Measurements from ENCODE around the gene SLC4A2.
"Not testable (repeated sequence)": the region's sequence is repeated elsewhere in the genome, so short reads cannot be mapped to it uniquely, and the experiment has no call there.

SLC4A2 gene, protein sequence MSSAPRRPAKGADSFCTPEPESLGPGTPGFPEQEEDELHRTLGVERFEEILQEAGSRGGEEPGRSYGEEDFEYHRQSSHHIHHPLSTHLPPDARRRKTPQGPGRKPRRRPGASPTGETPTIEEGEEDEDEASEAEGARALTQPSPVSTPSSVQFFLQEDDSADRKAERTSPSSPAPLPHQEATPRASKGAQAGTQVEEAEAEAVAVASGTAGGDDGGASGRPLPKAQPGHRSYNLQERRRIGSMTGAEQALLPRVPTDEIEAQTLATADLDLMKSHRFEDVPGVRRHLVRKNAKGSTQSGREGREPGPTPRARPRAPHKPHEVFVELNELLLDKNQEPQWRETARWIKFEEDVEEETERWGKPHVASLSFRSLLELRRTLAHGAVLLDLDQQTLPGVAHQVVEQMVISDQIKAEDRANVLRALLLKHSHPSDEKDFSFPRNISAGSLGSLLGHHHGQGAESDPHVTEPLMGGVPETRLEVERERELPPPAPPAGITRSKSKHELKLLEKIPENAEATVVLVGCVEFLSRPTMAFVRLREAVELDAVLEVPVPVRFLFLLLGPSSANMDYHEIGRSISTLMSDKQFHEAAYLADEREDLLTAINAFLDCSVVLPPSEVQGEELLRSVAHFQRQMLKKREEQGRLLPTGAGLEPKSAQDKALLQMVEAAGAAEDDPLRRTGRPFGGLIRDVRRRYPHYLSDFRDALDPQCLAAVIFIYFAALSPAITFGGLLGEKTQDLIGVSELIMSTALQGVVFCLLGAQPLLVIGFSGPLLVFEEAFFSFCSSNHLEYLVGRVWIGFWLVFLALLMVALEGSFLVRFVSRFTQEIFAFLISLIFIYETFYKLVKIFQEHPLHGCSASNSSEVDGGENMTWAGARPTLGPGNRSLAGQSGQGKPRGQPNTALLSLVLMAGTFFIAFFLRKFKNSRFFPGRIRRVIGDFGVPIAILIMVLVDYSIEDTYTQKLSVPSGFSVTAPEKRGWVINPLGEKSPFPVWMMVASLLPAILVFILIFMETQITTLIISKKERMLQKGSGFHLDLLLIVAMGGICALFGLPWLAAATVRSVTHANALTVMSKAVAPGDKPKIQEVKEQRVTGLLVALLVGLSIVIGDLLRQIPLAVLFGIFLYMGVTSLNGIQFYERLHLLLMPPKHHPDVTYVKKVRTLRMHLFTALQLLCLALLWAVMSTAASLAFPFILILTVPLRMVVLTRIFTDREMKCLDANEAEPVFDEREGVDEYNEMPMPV

GRCh38 chr7:151059367-151060112 is at the start of gene SLC4A2:
Gene SLC4A2, plus strand, starts transcription at chr7:151059589. Its CDS starts 2,399 bp downstream, at chr7:151061988.
- H3K9me3 Mint-ChIP-seq: no peaks in the 10 kb centered on the region
- H3K4me1 Mint-ChIP-seq (ENCODE audit: low read depth): peaks cover 32% of the 10 kb centered on the region
- H3K27me3 Mint-ChIP-seq (ENCODE audit: low read depth): no peaks in the 10 kb centered on the region
- peak within 1 kb of the TSS; percentile 94 for H3K27ac Mint-ChIP-seq
- H3K36me3 Mint-ChIP-seq (ENCODE audit: low read depth): no peaks in the 10 kb centered on the region
- peak within 1 kb of the TSS; percentile 97 for H3K4me3 Mint-ChIP-seq

DNA sequence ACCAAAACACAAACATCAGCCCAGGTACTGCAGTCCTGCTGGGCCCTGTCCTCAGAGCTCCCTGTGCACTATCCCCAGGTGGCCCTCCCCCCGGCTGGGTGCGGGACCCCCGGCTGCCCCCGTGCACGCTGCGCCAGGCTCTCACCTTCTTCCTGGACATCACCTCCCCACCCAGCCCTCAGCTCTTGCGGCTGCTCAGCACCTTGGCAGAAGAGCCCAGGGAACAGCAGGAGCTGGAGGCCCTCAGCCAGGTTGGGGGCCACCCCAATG is 49.4 kb upstream of the SLC4A2 start:
- Mint-ChIP-seq H3K9me3 (no peaks in the 10 kb centered on the region), H3K4me3 (no peak overlapping the region), H3K36me3 (ENCODE audit: low read depth) (peaks cover 5% of the 10 kb centered on the region), H3K4me1 (ENCODE audit: low read depth) (peaks cover 50% of the 10 kb centered on the region), H3K27me3 (ENCODE audit: low read depth) (no peaks in the 10 kb centered on the region), H3K27ac (peak overlapping the region; percentile 91)

- no peaks in the 10 kb centered on the region for H3K27me3 Mint-ChIP-seq (ENCODE audit: low read depth)
- H3K9me3 Mint-ChIP-seq: no peaks in the 10 kb centered on the region
- H3K4me1 Mint-ChIP-seq (ENCODE audit: low read depth): peaks cover 55% of the 10 kb centered on the region
- H3K36me3 Mint-ChIP-seq (ENCODE audit: low read depth): peaks cover 5% of the 10 kb centered on the region
- H3K4me3 Mint-ChIP-seq: peak overlapping the region; percentile 70
- peak overlapping the region; percentile 91 for H3K27ac Mint-ChIP-seq
Observed at GRCh38 chr7:151010307-151011096, 48.9 kb upstream of the SLC4A2 start.

DNA sequence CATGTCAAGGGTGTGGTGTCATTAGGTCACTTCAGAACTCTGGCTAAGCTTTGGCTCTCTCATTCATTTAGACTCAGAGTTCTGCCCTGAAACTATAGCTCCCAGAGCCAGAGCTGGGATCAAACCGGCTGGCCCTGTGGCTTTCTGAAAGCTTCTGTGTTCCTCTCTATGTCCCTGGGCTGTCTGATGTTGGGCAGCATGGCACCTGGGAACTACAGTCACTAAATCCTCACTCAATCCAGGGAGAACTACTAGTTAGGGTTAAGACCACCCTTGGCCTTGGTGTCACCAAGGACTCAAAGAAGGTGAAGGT is 48.3 kb upstream of the SLC4A2 start:
- Mint-ChIP-seq H3K36me3 (ENCODE audit: low read depth) (peaks cover 5% of the 10 kb centered on the region), H3K27me3 (ENCODE audit: low read depth) (no peaks in the 10 kb centered on the region), H3K4me1 (ENCODE audit: low read depth) (peaks cover 55% of the 10 kb centered on the region), H3K4me3 (peak overlapping the region; percentile 70), H3K27ac (peak overlapping the region; percentile 91), H3K9me3 (no peaks in the 10 kb centered on the region)

DNA sequence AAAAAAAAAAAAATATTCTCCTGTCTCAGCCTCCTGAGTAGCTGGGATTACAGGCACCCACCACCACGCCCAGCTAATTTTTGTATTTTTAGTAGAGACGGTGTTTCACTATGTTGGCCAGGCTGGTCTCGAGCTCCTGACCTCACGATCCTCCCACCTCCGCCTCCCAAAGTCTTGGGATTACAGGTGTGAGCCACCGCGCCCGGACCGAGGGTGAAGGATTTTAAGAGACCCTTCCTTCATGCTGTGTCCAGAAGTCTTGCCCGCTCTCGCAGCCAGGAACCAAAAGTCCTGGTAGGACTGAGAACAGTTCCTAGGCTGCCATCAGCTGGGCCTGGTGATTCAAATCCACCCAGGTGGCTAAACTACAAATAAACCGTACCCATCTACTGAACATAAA is 47.8 kb upstream of the SLC4A2 start:
- H3K4me3 Mint-ChIP-seq; H3K36me3 Mint-ChIP-seq (ENCODE audit: low read depth); H3K27me3 Mint-ChIP-seq (ENCODE audit: low read depth); H3K9me3 Mint-ChIP-seq: not testable (repeated sequence)
- peaks cover 57% of the 10 kb centered on the region for H3K4me1 Mint-ChIP-seq (ENCODE audit: low read depth)
- peak overlapping the region; percentile 64 for H3K27ac Mint-ChIP-seq

DNA sequence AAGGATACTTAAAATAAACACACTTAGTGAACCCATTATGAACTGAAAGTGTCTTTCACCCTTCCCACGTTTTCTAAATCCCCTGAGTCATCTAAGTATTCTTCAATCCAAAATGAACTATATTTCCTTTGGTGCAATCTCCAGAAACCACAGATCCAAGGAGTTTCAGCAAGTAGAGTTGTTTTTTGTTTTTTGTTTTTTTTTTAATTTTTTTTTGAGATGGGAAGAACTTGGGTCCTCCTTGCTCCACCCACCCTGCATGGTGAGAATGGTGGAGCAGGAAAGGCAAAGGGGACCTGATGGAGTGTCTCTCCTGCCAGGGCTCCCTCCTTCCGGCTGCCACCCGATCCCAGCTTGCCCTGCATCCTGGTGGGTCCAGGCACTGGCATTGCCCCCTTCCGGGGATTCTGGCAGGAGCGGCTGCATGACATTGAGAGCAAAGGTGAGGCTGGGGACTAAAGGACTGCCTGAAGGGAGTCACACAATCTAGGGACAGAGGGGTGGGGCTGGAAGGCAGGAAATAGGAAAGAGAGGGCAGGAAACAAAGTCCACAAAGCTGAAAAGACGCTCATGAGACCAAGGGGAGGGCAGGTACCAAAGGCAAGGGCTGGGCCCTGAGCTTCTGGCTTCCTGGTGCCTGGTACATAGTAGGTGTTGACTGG is 47.2 kb upstream of the SLC4A2 start:
- H3K9me3 Mint-ChIP-seq: no peaks in the 10 kb centered on the region
- peak overlapping the region; percentile 76 for H3K27ac Mint-ChIP-seq
- H3K27me3 Mint-ChIP-seq (ENCODE audit: low read depth): no peaks in the 10 kb centered on the region
- peaks cover 56% of the 10 kb centered on the region for H3K4me1 Mint-ChIP-seq (ENCODE audit: low read depth)
- H3K4me3 Mint-ChIP-seq: peak overlapping the region; percentile 61
- peaks cover 5% of the 10 kb centered on the region for H3K36me3 Mint-ChIP-seq (ENCODE audit: low read depth)

- Mint-ChIP-seq H3K9me3 (no peaks in the 10 kb centered on the region), H3K27ac (peak overlapping the region; percentile 76), H3K27me3 (ENCODE audit: low read depth) (peaks cover 4% of the 10 kb centered on the region), H3K4me1 (ENCODE audit: low read depth) (peaks cover 56% of the 10 kb centered on the region), H3K4me3 (peak overlapping the region; percentile 61), H3K36me3 (ENCODE audit: low read depth) (peaks cover 5% of the 10 kb centered on the region)
Observed at GRCh38 chr7:151012911-151013347, 46.5 kb upstream of the SLC4A2 start.

GRCh38 chr7:151013356-151013732 is 46.0 kb upstream of the SLC4A2 start:
- Mint-ChIP-seq H3K27ac (peak overlapping the region; percentile 97), H3K9me3 (no peaks in the 10 kb centered on the region), H3K4me1 (ENCODE audit: low read depth) (peaks cover 56% of the 10 kb centered on the region), H3K27me3 (ENCODE audit: low read depth) (peaks cover 8% of the 10 kb centered on the region), H3K4me3 (peak overlapping the region; percentile 86), H3K36me3 (ENCODE audit: low read depth) (peaks cover 5% of the 10 kb centered on the region)

DNA sequence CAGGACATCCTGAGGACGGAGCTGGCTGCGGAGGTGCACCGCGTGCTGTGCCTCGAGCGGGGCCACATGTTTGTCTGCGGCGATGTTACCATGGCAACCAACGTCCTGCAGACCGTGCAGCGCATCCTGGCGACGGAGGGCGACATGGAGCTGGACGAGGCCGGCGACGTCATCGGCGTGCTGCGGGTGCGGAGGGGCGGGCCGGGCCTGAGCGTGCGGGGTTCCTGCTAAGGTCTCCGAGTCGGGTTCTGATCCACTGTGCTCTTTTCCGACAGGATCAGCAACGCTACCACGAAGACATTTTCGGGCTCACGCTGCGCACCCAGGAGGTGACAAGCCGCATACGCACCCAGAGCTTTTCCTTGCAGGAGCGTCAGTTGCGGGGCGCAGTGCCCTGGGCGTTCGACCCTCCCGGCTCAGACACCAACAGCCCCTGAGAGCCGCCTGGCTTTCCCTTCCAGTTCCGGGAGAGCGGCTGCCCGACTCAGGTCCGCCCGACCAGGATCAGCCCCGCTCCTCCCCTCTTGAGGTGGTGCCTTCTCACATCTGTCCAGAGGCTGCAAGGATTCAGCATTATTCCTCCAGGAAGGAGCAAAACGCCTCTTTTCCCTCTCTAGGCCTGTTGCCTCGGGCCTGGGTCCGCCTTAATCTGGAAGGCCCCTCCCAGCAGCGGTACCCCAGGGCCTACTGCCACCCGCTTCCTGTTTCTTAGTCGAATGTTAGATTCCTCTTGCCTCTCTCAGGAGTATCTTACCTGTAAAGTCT is 45.5 kb upstream of the SLC4A2 start:
- peaks cover 5% of the 10 kb centered on the region for H3K36me3 Mint-ChIP-seq (ENCODE audit: low read depth)
- peak overlapping the region; percentile 97 for H3K27ac Mint-ChIP-seq
- H3K4me1 Mint-ChIP-seq (ENCODE audit: low read depth): peaks cover 57% of the 10 kb centered on the region
- H3K9me3 Mint-ChIP-seq: no peaks in the 10 kb centered on the region
- peak overlapping the region; percentile 86 for H3K4me3 Mint-ChIP-seq
- peaks cover 11% of the 10 kb centered on the region for H3K27me3 Mint-ChIP-seq (ENCODE audit: low read depth)

DNA sequence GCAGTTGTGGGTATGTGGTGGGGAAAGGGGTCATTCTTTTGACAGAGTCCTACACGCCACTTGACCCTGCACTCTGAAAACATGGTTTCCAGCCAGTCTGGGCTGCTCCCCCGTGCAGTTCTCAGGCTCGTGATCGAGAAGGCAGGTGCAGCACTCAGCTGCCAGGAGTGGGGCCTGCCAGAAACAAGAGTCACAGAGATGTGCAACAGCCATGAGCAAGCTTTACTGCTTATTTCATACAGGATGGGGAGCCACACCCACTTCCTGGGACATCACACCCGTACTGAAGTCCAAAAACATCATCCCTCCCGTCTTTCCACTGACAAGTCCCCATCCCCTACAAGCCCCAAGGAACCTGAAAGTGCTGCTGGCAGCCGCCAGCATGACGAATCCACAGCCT is 44.4 kb upstream of the SLC4A2 start:
- H3K27ac Mint-ChIP-seq: peak overlapping the region; percentile 97
- peak overlapping the region; percentile 86 for H3K4me3 Mint-ChIP-seq
- H3K27me3 Mint-ChIP-seq (ENCODE audit: low read depth): peaks cover 20% of the 10 kb centered on the region
- no peaks in the 10 kb centered on the region for H3K9me3 Mint-ChIP-seq
- H3K36me3 Mint-ChIP-seq (ENCODE audit: low read depth): peaks cover 5% of the 10 kb centered on the region
- peaks cover 61% of the 10 kb centered on the region for H3K4me1 Mint-ChIP-seq (ENCODE audit: low read depth)

- H3K9me3 Mint-ChIP-seq: no peaks in the 10 kb centered on the region
- H3K4me1 Mint-ChIP-seq (ENCODE audit: low read depth): peaks cover 52% of the 10 kb centered on the region
- peaks cover 30% of the 10 kb centered on the region for H3K27me3 Mint-ChIP-seq (ENCODE audit: low read depth)
- peak overlapping the region; percentile 36 for H3K27ac Mint-ChIP-seq
- H3K4me3 Mint-ChIP-seq: no peak overlapping the region
- peaks cover 5% of the 10 kb centered on the region for H3K36me3 Mint-ChIP-seq (ENCODE audit: low read depth)
Observed at GRCh38 chr7:151015967-151016366, 43.4 kb upstream of the SLC4A2 start.

- Mint-ChIP-seq H3K27ac (peak overlapping the region; percentile 36), H3K27me3 (ENCODE audit: low read depth) (peaks cover 30% of the 10 kb centered on the region), H3K9me3 (no peaks in the 10 kb centered on the region), H3K36me3 (ENCODE audit: low read depth) (peaks cover 5% of the 10 kb centered on the region), H3K4me3 (no peak overlapping the region), H3K4me1 (ENCODE audit: low read depth) (peaks cover 50% of the 10 kb centered on the region)
Observed at GRCh38 chr7:151016505-151016904, 42.9 kb upstream of the SLC4A2 start.

Measured in T-helper 1 cell treated with Interleukin-12 subunit alpha and Interleukin-12 subunit beta and Interleukin-4 antibody, amounts not matched to agents 30 μg/mL and 1 μg/mL, for 36 hours (primary cell).